GM19240 (cell line): Measurements from ENCODE around the gene KRT17.
"Not testable (repeated sequence)": the region's sequence is repeated elsewhere in the genome, so short reads cannot be mapped to it uniquely, and the experiment has no call there.

ENCODE experiments used
- DNase-seq: peaks from one replicate; pipeline ENCODE4 v3.0.0; 2011; ENCODE audit warnings: low spot score; ENCODE audit not compliant: insufficient read length

The KRT17 gene

GRCh38 chr17:41621435-41621817 lies 2.9 kb downstream of the KRT17 start:
- not testable (repeated sequence) for DNase-seq

DNA sequence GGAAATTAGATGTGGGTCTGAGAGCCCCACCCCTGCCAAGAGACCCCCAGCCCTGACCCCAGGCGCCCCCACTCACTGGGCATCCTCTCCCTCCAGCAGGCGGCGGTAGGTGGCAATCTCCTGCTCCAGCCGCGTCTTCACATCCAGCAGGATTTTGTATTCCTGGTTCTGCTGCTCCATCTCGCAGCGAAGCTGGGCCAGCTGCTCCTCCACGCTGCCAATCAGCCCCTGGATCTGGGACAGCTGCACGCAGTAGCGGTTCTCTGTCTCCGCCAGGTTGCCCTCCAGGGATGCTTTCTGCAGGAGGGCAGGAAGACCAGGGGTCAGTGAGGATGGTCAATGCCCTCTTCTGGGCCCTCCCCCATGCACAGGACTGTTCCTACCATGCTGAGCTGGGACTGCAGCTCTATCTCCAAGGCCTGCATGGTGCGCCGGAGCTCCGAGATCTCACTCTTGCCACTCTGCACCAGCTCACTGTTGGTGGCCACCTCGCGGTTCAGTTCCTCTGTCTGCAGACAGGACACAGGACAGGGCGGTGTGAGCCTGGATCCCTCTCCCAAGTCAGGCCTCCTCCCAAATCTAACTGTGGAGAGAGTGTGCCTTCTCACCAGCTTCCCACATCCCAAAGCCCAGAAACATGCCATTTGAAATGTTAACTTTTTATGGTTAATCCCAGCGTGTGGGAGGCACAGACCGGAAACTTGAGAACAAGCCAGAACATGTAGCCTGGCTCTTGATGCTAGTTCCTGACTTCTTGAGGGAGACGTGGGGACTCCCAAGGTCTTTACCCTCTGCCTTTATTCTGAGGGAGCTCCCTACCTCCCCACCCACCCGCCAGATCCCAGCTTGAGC lies 3.6 kb downstream of the KRT17 start:
- no peak for DNase-seq

DNA sequence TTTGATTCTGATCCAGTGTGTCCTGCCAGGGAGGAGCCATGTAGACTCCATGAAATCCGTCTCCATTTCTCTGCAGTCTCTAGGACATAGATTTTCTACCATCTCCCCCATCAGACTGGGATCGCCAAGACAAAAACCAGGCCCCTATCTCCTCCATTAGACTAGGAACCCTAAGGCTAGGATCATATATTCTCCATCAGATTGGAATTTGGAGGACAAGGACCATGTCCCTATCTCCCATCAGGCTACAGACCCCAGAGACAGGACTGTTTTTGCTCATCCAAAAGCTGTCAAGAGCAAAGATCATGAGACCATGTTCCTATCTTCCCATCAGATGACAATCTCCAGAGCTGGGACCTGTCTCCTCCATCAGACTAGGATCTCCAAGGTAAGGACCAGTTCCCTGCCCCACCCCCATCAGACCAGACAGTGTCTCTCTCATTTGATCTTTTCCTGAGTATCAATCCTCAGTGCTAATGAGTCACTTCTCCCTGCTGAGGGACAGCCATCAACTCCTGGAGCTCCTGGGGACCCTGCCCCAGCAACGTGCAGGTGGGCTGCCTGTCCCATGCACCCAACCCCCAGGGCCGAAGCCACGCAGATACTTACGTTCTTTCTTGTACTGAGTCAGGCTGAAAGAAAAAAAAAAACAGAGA lies 4.3 kb downstream of the KRT17 start:
- DNase-seq: not testable (repeated sequence)

- no peak for DNase-seq
Measured at GRCh38 chr17:41619036-41619926, 5.1 kb downstream of the KRT17 start.

GRCh38 chr17:41618341-41619035 lies 5.9 kb downstream of the KRT17 start:
- no peak for DNase-seq

DNA sequence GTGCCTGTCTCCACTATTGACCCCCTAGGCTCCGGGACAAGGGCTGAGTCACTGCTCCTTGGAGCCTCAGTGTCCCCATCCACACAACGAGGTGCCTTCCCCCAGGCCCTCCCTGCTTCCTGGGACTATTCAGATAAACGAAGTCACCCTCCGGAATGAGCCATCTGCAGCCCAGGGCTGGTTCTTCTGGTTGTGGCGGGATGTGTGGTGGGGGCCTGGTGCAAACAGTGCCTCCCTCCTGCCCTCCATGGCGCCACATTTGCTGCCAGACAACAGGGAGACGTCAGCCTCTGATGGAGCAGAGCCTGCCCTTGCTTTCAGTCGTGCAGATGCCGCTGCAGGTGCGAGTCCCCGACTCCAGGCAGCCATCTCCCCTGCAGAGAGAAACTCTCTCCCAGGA lies 6.7 kb downstream of the KRT17 start:
- DNase-seq: no peak

- no peak for DNase-seq
Measured at GRCh38 chr17:41617136-41617535, 7.2 kb downstream of the KRT17 start.

GRCh38 chr17:41616486-41616885 lies 7.9 kb downstream of the KRT17 start:
- not testable (repeated sequence) for DNase-seq

DNA sequence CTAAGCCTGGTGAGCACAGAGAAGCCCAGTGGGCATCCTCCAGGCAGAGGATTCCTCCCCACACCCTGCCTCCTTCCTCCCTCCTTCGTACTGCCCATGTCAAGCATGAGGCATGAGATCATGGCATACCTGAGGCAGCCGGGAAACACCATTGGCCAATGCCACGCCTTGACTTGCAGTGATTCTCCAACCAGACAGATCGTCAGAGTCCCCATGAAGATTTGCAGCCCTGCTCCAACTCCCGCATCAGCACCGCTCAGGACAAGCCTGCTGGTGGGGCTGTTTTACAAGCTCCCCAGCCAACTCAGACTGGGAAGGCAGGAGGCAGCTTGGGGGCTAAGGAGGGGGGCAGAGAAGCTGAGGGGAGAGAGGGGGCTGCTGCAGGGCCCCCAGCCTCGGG lies 8.9 kb downstream of the KRT17 start:
- DNase-seq: no peak

DNA sequence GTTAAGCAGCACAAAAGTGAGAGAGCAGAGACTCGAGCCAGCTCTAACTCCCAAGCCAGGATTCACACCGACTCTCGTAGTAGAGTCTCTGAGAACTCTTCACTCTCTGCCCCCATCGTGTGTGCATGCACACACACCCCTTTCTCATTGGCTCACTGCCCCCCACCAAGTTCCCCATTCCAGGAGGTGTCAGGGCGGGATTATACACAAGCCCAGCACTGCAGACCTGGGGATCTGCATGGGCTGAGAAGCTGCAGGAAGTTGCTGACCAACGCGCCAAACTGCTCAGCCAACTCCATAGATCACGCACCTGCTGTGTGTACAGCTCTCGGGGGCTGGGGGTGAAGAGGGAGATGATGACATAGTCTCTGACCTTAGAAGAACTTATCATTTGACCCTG lies 9.6 kb downstream of the KRT17 start:
- not testable (repeated sequence) for DNase-seq

GRCh38 chr17:41614098-41614497 lies 10.3 kb downstream of the KRT17 start:
- DNase-seq: no peak

DNA sequence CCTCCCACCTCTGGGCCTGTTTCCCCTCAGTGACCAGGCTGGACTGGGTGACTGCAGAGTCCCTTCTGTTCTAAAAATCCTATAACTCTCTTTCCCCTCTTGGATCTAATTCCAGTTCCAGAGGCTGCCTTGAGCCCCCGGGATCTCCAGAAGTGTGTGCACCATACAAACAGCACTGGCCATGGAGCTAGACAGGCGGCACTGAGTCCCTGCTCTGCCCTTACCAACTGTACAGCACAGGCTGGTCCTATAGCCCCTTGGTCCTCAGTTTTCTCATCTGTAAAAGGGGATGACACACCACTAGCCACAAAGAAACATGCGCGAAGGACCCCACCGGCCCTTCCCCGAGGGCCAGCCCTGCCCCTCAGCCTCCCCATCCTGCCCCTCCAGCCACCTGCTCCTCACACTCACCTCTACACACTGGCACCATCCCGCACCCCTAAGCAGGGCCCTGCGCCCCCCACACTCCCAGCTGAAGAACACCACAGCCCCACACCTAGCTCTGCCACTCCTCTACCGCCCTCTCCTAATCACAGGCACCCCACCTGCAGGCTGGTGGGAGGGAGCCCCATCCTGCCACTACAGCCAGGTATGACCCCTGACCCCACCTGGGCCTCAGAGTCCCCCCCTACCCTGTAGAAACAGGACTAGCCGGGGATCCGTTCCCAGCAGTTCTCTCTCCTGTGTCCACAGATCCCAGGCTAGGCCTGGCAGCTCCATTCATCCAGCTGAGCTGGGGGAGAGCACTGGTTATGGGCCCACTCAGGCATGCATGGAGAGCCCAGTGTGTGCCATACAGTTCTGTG lies 10.9 kb downstream of the KRT17 start:
- no peak for DNase-seq

DNA sequence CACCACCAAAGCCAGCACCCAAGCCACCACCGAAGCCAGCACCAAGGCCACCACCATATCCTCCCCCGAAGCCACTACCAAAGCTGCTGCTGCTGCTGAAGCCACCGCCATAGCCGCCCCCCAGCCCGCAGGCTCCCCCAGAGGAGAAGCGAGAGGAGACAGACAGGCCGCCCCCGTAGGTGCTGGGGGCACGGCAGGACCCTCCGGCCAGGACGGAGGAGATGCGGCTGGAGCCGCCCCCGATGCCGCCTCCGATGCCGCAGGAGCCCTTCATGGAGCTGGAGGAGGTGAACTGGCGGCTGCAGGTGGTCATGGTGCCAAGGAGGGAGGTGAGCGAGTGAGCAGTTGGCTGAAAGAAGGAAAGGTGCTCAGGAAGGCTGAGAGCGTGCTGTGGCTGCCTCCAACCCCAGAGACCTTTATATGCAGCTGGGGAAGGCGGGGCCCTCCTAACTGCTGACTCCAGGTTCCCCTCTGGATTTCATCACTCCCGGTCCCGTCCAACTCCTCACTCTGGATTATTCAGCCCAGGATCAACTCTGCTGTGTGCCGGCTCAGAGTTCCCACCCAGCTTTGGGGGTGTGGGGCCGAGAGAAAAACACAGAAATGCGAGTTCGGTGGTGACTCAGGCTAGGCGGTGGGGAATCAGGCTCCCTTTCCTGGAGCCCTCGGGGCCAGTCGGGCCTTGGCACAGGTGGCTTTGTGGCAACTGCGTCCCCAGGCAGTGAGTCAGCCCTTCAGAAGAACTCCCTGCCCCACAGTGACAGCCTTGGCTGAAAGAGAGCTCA lies 11.8 kb downstream of the KRT17 start, which contains the start of gene KRT16:
Gene KRT16, minus strand, starts transcription at position 392 of the 785 bp plus-strand sequence. Its CDS starts 79 bp downstream, at position 313.
- not testable (repeated sequence) for DNase-seq

GRCh38 chr17:41610965-41611640 lies 13.3 kb downstream of the KRT17 start:
- no peak for DNase-seq

DNA sequence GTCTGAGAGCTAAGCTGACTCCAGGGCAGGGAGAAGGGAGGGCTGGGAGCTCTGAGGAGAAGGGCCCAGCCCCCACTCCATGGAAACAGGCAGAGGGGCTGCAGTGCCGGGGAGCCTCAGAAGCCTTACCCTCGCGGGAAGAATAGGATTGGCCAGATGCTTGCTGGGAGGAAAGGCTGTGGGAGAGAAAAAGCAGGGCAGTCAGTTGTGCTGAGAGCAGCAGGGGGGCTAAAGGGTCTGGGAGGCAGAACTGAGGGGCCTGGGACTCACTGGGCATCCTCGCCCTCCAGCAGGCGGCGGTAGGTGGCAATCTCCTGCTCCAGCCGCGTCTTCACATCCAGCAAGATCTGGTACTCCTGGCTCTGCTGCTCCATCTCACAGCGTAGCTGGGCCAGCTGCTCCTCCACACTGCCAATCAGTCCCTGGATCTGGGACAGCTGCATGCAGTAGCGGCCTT lies 14.3 kb downstream of the KRT17 start:
- not testable (repeated sequence) for DNase-seq

GRCh38 chr17:41606930-41607329 lies 17.4 kb downstream of the KRT17 start:
- not testable (repeated sequence) for DNase-seq

DNA sequence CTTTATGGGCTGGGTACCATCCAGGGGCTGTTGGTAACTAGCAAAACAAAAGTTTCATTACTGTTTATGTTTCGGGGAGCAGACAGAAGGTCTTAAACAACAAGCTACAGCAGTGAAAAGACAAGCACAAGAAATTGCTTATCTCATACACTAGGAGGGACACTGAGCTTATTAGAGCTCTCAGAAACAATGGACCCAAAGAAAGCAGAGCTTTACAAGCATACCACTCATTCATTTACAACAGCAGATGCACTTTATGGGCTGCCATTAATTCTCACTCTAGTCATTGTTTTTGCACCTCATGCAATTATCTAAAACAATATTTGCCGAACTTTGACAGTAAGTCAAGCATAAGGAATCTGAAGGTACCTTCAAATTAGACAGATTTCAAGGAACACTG lies 21.9 kb downstream of the KRT17 start:
- DNase-seq: no peak

DNA sequence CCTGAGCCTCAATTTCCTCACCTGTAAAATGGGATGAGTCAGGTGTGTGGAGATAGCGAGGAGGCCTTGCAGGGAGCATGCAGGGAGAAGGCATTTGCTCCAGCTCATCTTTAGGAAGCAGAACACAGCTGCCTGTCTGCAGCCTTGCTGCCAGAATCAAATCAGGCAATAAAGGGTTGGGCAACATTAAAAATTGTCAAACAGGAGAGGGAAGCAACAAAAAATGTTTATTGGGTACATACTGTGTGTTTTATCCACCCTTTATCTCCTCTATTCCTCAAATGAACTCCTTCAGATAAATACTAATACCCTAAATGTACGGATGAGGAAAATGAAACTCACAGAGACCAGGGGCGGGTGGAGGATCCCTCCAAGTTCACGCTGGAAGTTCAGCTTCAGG lies 24.1 kb downstream of the KRT17 start:
- no peak for DNase-seq

DNA sequence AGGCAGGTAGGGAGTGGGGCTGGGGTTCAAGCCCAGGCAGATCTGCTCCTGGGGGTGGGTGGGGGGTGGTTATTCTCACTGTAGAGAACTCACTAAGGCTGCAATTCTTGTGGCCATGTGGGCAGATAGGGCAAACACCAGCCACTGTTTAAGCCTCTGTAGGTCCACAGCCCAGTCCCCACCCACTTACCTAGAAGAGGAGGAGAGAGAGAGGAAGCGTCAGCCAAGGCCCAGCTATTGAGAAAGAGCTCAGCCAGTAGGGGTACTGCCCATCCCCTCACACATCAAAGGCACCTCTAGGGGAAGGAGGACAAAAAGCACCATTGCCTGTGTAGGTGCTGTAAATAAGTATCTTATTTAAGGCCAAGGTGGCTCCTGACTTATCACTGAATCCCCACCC lies 24.7 kb downstream of the KRT17 start:
- DNase-seq: no peak
